Upper lobe of left lung (tissue), 4 donors: ENCODE results near the gene ST3GAL3.

ENCODE experiments used
- CTCF ChIP-seq, 6 experiments: fragments of 450-650 bp in 4 of 6; fragments of 200-600 bp in 2 of 6; sonication (generic) in 2 of 6; IDR thresholded peaks; one replicate each; pipeline ENCODE4 v1.5.1; 2016 to 2019; ENCODE audit warnings: antibody characterized with exemption in 6 of 6
- EP300 ChIP-seq, 4 donors: sonication (generic); formaldehyde crosslinking; IDR thresholded peaks; one replicate each; pipeline ENCODE4 v1.5.1; 2017; ENCODE audit warnings: antibody characterized with exemption in 4 of 4, control low read depth in 2 of 4
- POLR2A ChIP-seq, 4 donors: fragments of 450-650 bp; IDR thresholded peaks; one replicate each; pipeline ENCODE4 v1.5.1; 2016 to 2017; ENCODE audit warnings: antibody characterized with exemption in 4 of 4, mild to moderate bottlenecking in 2 of 4
- POLR2AphosphoS5 ChIP-seq, 2 donors: sonication (generic); formaldehyde crosslinking; IDR thresholded peaks; one replicate each; pipeline ENCODE4 v1.5.1; 2017; ENCODE audit warnings: antibody characterized with exemption in 2 of 2

- TF ChIP-seq POLR2A (IDR thresholded peaks at IDR 0.05): no peak
- no peak for TF ChIP-seq CTCF (IDR thresholded peaks at IDR 0.05)
- no peak for TF ChIP-seq POLR2AphosphoS5 (IDR thresholded peaks at IDR 0.05)
- no peak for TF ChIP-seq EP300 (IDR thresholded peaks at IDR 0.05)
Measured at GRCh38 chr1:43944860-43945259, 237.5 kb downstream of the ST3GAL3 start.
